SK-N-SH (cell line): ENCODE results near the gene ZNF335.

Experiments
- CHD2 ChIP-seq: fragments of 150-350 bp; IDR thresholded peaks from 2 replicates; pipeline ENCODE4 v1.6.1; 2018; ENCODE audit warnings: low read length; ENCODE audit not compliant: partially characterized antibody
- CTCF ChIP-seq: fragments of 200-600 bp; sonication (generic); IDR thresholded peaks from 2 replicates; pipeline ENCODE4 v1.6.1; 2017; ENCODE audit warnings: antibody characterized with exemption, mild to moderate bottlenecking, moderate library complexity
- EP300 ChIP-seq, 2 experiments: IDR thresholded peaks; 2 replicates each; pipeline versions ENCODE4 v1.4.0 to v1.6.1; 2012; ENCODE audit warnings: borderline replicate concordance in 1 of 2, low read depth in 1 of 2, low read length in 1 of 2
- GATA2 ChIP-seq: sonication (generic); formaldehyde crosslinking; IDR thresholded peaks from 2 replicates; pipeline ENCODE4 v1.5.0; 2020; ENCODE audit warnings: mild to moderate bottlenecking, missing genetic modification reagents
- MEF2A ChIP-seq: IDR thresholded peaks from 2 replicates; pipeline ENCODE4 v1.4.0; 2012; ENCODE audit warnings: low read depth, borderline replicate concordance
- PBX3 ChIP-seq: IDR thresholded peaks from 2 replicates; pipeline ENCODE4; 2012
- POLR2AphosphoS5 ChIP-seq: IDR thresholded peaks from 2 replicates; pipeline ENCODE4 v1.6.1; 2012; ENCODE audit warnings: low read depth, low read length
- RAD21 ChIP-seq: IDR thresholded peaks from 2 replicates; pipeline ENCODE4 v1.6.1; 2012; ENCODE audit warnings: mild to moderate bottlenecking, low read length
- RFX5 ChIP-seq: IDR thresholded peaks from 2 replicates; pipeline ENCODE4 v1.6.1; 2012; ENCODE audit warnings: mild to moderate bottlenecking, improper control_type of control experiment, low read length
- SIN3A ChIP-seq: IDR thresholded peaks from 2 replicates; pipeline ENCODE4 v1.6.1; 2012; ENCODE audit warnings: low read depth, mild to moderate bottlenecking, low read length, moderate library complexity, borderline replicate concordance
- TAF1 ChIP-seq: IDR thresholded peaks from 2 replicates; pipeline ENCODE4 v1.6.1; 2012; ENCODE audit warnings: low read depth, mild to moderate bottlenecking, low read length, moderate library complexity, borderline replicate concordance
- TCF12 ChIP-seq: IDR thresholded peaks from 2 replicates; pipeline ENCODE4 v1.4.0; 2012
- TF ChIP-seq, protein P1 (sequence below): IDR thresholded peaks from 2 replicates; pipeline ENCODE4 v1.4.0; 2012; ENCODE audit warnings: low read depth, borderline replicate concordance
- TF ChIP-seq, protein P2 (sequence below): IDR thresholded peaks from 2 replicates; pipeline ENCODE4 v1.4.0; 2012; ENCODE audit warnings: low read depth, borderline replicate concordance

DNA sequence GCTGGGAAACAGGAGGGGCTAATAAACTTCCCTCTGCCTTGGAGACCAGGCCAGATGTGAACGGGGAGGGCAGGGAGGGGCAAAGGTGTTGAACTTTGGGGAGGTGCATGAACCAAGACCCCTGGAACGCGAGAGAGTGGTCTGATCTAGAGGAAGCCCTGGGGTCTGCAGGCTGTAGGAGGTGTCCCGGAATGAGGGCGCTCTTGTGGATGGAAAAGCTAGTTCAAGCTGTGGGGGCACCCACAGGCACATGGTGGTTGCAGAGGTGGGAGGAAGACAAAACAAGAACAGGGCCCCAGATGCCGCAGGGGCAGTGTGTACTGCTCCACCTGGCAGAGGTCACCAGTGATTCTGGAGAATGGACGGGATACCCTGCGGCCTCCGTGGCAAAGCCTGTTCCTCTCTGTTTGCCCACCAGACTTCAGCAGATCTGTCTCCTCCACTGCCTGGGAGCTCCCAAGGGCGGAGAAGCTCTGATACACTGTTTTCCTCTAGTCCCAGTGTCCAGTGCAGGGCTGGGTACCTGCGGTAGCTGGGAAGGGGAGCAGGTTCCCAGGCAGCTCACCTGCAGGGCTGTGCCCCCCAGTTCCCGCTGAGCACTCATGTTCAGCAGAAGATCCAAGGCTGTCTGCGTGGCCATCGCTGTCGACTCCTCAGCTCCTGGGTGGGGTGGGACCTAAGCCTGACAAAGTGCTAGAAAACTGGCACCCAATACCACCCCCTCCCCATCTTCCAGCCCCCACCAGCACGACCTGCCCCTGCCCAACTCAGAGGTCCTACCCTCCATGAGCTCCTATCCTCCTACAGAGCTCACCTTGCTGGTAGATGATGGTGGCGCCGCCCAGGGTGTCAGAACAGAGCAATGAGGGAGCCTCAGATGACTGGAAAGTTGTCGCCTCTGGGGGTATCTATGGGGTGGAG is 14.7 kb downstream of the ZNF335 start:
- TF ChIP-seq EP300 (IDR thresholded peaks at IDR 0.05; ENCODE audit: borderline replicate concordance in 1 of 2, low read depth in 1 of 2, low read length in 1 of 2): no peak
- no peak for TF ChIP-seq CTCF
- TF ChIP-seq TCF12: no peak
- no peak for TF ChIP-seq PBX3
- TF ChIP-seq, protein P1, sequence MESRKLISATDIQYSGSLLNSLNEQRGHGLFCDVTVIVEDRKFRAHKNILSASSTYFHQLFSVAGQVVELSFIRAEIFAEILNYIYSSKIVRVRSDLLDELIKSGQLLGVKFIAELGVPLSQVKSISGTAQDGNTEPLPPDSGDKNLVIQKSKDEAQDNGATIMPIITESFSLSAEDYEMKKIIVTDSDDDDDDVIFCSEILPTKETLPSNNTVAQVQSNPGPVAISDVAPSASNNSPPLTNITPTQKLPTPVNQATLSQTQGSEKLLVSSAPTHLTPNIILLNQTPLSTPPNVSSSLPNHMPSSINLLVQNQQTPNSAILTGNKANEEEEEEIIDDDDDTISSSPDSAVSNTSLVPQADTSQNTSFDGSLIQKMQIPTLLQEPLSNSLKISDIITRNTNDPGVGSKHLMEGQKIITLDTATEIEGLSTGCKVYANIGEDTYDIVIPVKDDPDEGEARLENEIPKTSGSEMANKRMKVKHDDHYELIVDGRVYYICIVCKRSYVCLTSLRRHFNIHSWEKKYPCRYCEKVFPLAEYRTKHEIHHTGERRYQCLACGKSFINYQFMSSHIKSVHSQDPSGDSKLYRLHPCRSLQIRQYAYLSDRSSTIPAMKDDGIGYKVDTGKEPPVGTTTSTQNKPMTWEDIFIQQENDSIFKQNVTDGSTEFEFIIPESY: no peak
- TF ChIP-seq SIN3A: no peak
- TF ChIP-seq CHD2: no peak
- TF ChIP-seq TAF1: no peak
- TF ChIP-seq GATA2 (CRISPR knock-in tag): no peak
- TF ChIP-seq MEF2A: no peak
- no peak for TF ChIP-seq RAD21
- TF ChIP-seq POLR2AphosphoS5: no peak
- TF ChIP-seq, protein P2, sequence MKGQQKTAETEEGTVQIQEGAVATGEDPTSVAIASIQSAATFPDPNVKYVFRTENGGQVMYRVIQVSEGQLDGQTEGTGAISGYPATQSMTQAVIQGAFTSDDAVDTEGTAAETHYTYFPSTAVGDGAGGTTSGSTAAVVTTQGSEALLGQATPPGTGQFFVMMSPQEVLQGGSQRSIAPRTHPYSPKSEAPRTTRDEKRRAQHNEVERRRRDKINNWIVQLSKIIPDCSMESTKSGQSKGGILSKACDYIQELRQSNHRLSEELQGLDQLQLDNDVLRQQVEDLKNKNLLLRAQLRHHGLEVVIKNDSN: no peak
- no peak for TF ChIP-seq RFX5
